GM21576 (cell line): ENCODE results near the gene LAMC3.
"Not testable (repeated sequence)": the region's sequence is repeated elsewhere in the genome, so short reads cannot be mapped to it uniquely, and the experiment has no call there.

Experiments used
- ATAC-seq: cut with Tn5 transposase; IDR thresholded peaks from one replicate; pipeline ENCODE4 v1.9.1; 2021; ENCODE audit warnings: mild to moderate bottlenecking, moderate library complexity; ENCODE audit not compliant: unreplicated experiment

The LAMC3 gene

DNA sequence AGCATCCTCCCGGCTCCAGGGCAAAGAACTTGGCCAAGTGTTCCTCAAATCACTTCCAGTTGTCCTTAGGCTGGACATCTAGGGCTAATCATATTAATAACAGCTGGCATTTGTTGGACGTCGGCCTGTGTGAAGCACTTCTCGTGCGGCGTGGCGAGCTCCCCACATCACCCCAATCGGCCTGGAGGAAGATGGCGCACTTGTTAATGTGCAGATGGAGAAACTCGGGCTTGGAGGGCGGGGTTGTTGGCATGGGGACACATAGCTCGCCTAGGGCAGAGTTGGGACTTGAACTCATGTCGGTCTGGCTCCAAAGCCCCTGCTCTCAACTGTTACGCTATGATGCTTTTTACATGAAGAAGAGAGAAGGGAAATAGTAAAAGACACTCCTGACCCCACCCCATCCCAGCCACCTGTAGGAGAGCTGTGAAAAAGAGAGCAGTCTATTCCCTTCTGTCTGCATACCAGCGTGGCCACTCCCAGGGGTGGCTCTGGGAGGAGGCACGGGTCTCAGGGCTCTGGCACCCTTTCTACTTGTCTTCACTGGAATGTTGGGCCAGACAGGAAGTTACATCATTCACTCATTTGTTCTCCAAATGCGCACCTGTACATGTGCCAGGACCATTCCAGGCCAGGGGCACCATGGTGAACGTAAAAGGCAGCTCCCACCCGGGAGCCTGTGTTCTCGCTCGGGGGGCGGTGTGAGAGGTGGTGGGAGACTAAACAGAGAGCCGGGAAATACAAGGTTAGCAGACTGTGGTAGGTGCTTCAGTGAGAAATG lies 103.6 kb downstream of the LAMC3 start:
- ATAC-seq = no peak

- no peak for ATAC-seq
Measured at GRCh38 chr9:131113655-131114054, 104.7 kb downstream of the LAMC3 start.

DNA sequence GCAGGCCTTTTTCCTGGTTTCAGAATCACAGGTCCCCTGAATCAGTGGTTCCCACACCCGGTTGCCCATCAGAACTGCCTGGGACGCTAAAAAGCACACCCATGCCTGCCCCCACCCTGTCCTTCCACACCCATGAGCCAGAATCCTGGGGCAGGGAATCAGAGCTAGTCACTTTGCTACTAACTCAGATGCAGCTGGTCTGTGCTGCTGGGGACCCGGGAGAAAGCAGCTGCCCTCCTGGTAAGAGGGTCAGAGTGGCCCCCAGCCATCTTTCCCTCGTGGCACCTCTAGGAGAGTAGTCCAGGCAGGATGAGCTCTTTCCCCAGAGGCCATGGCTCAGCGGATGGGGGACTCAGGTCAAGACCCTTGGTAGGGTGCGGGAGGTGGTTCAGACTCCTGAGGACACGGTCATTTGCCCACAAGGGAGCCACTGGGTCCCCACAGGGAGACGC lies 105.1 kb downstream of the LAMC3 start:
- no peak for ATAC-seq

DNA sequence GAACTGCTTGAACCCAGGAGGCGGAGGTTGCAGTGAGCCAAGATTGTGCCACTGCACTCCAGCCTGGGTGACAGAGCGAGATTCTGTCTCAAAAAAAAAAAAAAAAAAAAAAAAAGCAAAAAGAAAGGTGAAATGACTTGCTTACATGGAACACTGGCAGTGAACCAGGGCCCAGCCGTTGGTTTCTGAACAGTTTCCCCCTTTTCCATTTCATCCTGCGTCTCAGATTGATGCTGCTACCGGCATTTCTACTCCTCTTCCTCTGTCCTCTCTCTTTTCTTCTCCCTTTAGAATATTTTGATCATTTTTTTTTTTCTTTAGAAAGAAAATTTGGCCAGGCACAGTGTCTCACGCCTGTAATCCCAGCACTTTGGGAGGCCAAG lies 106.4 kb downstream of the LAMC3 start:
- not testable (repeated sequence) for ATAC-seq

DNA sequence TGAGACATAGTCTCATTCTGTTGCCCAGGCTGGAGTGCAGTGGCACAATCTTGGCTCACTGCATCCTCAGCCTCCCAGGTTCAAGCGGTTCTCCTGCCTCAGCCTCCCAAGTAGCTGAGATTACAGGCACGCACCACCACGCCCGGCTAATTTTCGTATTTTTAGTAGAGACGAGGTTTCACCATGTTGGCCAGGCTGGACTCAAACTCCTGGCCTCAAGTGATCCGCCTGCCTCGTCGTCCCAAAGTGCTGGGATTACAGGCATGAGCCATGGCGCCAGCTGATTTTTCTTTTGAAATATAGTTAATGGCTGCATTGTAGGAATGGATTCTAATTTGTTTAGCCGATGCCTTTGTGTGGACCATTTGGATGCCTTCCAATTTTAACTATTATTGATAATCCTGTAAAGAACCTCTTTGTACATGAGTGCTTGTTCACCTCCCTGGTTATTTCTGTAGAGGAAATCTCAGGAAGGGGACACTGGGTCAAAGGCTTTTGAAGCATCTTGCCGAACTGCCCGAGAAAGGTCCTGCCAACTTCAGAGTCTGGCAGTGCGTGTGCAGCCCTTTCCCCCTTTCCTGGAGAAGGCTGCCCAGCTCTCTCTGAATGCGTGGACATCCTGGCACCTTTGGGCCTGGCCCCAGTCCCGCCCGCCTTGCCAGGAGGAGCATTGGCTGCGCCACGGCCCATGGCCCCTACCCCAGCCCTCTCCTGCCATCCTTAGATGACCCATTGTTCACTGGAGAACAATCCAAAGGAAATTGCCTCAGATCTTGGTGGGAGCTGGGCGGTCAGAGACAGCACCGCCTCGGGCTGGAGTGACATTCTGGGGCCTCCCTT lies 107.5 kb downstream of the LAMC3 start:
- no peak for ATAC-seq

GRCh38 chr9:131117121-131117761 lies 108.3 kb downstream of the LAMC3 start:
- no peak for ATAC-seq

- ATAC-seq = no peak
Measured at GRCh38 chr9:131117762-131118145, 108.8 kb downstream of the LAMC3 start.

DNA sequence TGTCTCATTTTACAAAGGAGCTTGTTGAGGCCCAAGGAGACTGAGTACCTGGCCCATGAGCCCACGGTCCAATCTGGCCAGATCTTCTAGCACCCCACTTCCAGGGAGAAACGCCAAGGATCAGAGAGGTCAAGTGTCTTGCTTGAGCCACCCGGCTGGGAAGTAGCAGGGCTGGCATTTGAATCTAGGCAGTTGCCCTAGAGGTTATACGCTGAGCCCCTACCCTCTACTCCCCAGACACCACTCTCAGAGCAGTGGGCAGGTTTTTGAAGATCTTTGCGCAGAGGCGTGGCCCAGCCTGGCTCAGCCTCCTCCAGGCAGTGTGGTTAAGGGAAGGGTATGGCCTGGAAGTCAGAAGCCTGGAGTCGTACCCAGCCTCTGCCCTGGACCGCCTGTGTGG lies 110.6 kb downstream of the LAMC3 start:
- no peak for ATAC-seq

DNA sequence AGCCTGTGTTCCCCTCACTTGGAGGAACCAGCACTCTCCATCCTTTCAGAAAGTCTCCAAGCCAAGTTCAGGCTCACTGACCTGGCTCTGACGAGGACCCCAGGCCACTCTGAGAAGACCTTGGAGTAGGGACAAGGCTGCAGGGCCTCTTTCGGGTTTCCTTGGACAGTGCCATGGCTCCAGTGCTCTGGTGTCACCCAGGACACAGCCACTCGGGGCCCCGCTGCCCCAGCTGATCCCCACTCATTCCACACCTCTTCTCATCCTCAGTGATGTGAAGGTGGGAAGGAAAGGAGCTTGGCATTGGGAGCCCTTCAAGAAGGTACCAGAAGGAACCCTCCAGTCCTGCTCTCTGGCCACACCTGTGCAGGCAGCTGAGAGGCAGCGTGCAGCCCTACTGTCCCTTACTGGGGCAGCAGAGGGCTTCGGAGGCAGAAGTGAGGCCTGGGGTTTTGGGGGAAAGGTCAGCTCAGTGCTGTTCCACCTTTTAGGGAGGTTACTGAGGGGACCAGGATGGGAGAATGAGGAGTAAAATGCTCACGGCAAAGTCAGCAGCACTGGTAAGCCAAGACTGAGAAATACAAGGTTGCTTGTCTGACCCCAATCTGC lies 111.8 kb downstream of the LAMC3 start:
- ATAC-seq = no peak

DNA sequence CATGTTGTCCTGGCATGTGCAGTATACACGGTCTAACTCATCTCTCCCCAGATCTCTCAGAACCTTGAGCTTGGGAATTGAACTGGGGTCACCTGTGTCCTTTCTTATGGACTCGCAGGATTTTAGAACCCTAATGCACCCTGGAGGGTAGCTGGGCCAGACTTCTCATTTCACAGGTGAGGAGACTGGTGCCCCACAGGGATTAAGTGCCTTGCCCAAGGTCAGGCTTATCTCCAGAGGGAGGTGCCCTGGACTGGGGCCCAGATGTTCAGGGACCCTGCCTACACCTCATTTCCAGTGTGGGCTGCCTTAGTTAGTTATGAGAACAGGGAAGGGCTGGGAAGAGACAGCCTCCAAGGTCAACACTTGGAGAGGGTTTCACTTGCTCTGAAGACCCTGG lies 112.4 kb downstream of the LAMC3 start:
- ATAC-seq = no peak

- no peak for ATAC-seq
Measured at GRCh38 chr9:131122158-131122557, 113.2 kb downstream of the LAMC3 start.

- ATAC-seq = no peak
Measured at GRCh38 chr9:131125038-131125287, 116.0 kb downstream of the LAMC3 start.

GRCh38 chr9:131125288-131126058 lies 116.5 kb downstream of the LAMC3 start, which contains the start of gene NUP214:
Gene NUP214 (plus strand): TSS chr9:131125586. CDS start chr9:131125705, 119 bp downstream.
- peak; percentile 93 for ATAC-seq

DNA sequence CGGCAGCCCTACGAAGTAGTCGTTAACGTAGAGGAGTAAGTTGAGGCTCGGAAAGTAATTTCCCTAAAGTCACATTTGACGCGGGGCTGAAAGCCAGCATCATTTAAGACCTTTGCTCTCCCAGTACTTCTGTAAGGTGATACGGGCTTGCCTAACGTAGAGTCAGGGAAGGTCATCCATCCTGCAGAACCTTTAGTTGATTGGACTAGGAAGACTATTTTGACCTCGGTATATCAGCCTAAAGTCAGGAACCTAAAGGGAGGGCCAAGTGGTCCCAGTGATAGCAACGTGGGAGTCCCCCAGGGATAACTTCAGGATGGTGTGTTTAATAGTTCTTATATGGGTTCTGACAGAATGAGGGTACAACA lies 117.1 kb downstream of the LAMC3 start:
- no peak for ATAC-seq

- ATAC-seq = no peak
Measured at GRCh38 chr9:131129183-131129582, 120.2 kb downstream of the LAMC3 start.

GRCh38 chr9:131138676-131139075 lies 129.7 kb downstream of the LAMC3 start:
- ATAC-seq = no peak

DNA sequence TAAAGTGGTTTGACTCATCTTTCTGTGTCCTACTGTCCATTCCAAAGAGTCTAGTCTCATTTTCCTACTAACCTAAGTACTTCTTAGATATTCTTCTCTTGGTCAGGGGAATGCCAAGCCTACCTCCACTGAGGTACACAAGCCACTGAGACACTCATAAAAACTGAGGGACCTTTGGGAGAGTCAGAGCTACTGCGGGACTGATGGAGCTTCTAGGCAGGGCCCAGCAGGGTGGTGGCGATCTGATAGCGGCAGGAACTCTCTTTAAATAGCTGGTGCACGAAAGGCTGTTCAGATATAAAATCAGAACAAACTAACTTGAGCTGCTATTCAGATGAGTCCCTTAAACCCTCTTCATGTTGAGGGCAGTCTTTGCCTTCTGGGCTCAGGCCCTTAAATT lies 131.1 kb downstream of the LAMC3 start:
- ATAC-seq = no peak

DNA sequence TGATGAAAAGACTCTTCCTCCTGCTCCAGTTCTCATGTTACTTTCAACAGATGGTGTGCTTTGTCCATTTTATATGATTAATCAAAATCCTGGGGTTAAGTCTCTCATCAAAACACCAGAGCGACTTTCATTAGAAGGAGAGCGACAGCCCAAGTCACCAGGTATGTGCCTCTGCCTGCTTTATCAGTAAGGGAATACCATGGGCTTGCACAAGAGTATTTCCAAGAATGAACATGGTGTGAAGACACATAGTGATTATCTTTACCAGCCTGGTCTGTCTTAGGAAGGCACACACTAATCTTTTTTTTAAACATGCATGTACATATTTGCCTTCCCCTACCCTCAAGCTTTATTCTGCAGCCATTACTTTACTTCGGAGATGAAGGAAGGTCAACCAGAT lies 131.6 kb downstream of the LAMC3 start:
- ATAC-seq = no peak

GRCh38 chr9:131142160-131142559 lies 133.2 kb downstream of the LAMC3 start:
- no peak for ATAC-seq
